Right atrium auricular region (tissue), 2 donors: ENCODE data around the gene TMEM163. TPM values are rescaled to one million over a fixed set of nuclear protein-coding genes. Genes with fewer than 3 reads are reported as not detected.

Experiments
- DNase-seq: peaks from one replicate; pipeline ENCODE4 v3.0.0-alpha.2; 2019; ENCODE audit warnings: low spot score
- H3K27ac ChIP-seq, 2 donors: fragments of 200-600 bp; sonication (generic); 1 replicate in 1 of 2; 2 replicates in 1 of 2; pipeline ENCODE4 v1.5.1; 2016 to 2019
- H3K27me3 ChIP-seq, 2 donors: fragments of 200-600 bp; sonication (generic); one replicate each; pipeline versions ENCODE4 v1.5.1 to v1.6.0; 2017 to 2019
- H3K36me3 ChIP-seq: fragments of 200-600 bp; sonication (generic); one replicate; pipeline ENCODE4 v1.5.1; 2016
- H3K4me1 ChIP-seq, 2 donors: fragments of 200-600 bp; sonication (generic); one replicate each; pipeline versions ENCODE4 v1.5.1 to v1.6.0; 2017 to 2019
- H3K4me3 ChIP-seq, 2 donors: fragments of 200-600 bp; sonication (generic); 1 replicate in 1 of 2; 2 replicates in 1 of 2; pipeline ENCODE4 v1.5.1; 2017 to 2019; ENCODE audit warnings: mild to moderate bottlenecking in 1 of 2, moderate library complexity in 1 of 2
- H3K9me3 ChIP-seq, 2 donors: fragments of 200-600 bp; sonication (generic); one replicate each; pipeline ENCODE4 v1.5.1; 2019
- CTCF ChIP-seq, 2 donors: fragments of 200-600 bp; sonication (generic); IDR thresholded peaks; one replicate each; pipeline ENCODE4 v1.5.1; 2019; ENCODE audit warnings: antibody characterized with exemption in 2 of 2
- total RNA-seq, 2 donors: library from RNA; depleted of rRNA; stranded (reverse); fragments of >200 nt; gene quantifications; one replicate each; pipeline ENCODE4 v1.1.0, GENCODE V29; 2016

Gene TMEM163
- total RNA-seq, 2 donors from 2014 or later = 3.1 to 8.9 TPM

GRCh38 chr2:134463699-134464022, 255.1 kb downstream of the TMEM163 start:
- peaks cover 0 to 5% of the 10 kb centered on the region in 2 donors for H3K4me1 ChIP-seq
- no peaks in the 10 kb centered on the region for H3K27me3 ChIP-seq
- H3K4me3 ChIP-seq = no peak overlapping the region
- H3K9me3 ChIP-seq = no peaks in the 10 kb centered on the region
- H3K27ac ChIP-seq = no peak overlapping the region
- no peak for DNase-seq
- H3K36me3 ChIP-seq = no peaks in the 10 kb centered on the region
- no peak for TF ChIP-seq CTCF (IDR thresholded peaks at IDR 0.05)

- no peak for DNase-seq
- H3K4me1 ChIP-seq = peaks cover 0 to 5% of the 10 kb centered on the region in 2 donors
- no peak overlapping the region for H3K27ac ChIP-seq
- no peak for TF ChIP-seq CTCF (IDR thresholded peaks at IDR 0.05)
- H3K9me3 ChIP-seq = no peaks in the 10 kb centered on the region
- H3K36me3 ChIP-seq = no peaks in the 10 kb centered on the region
- no peaks in the 10 kb centered on the region for H3K27me3 ChIP-seq
- H3K4me3 ChIP-seq = no peak overlapping the region
Measured at GRCh38 chr2:134462791-134463698, 255.8 kb downstream of the TMEM163 start.

GRCh38 chr2:134462275-134462674, 256.5 kb downstream of the TMEM163 start:
- no peak for TF ChIP-seq CTCF (IDR thresholded peaks at IDR 0.05)
- no peak for DNase-seq
- Histone ChIP-seq H3K4me3 (no peak overlapping the region), H3K4me1 (peaks cover 0 to 5% of the 10 kb centered on the region in 2 donors), H3K9me3 (no peaks in the 10 kb centered on the region), H3K27ac (no peak overlapping the region), H3K27me3 (no peaks in the 10 kb centered on the region), H3K36me3 (no peaks in the 10 kb centered on the region)

GRCh38 chr2:134461511-134461910, 257.3 kb downstream of the TMEM163 start:
- no peaks in the 10 kb centered on the region for H3K27me3 ChIP-seq
- no peaks in the 10 kb centered on the region for H3K9me3 ChIP-seq
- H3K36me3 ChIP-seq = no peaks in the 10 kb centered on the region
- H3K27ac ChIP-seq = no peak overlapping the region
- peaks cover 0 to 5% of the 10 kb centered on the region in 2 donors for H3K4me1 ChIP-seq
- no peak for DNase-seq
- no peak overlapping the region for H3K4me3 ChIP-seq
- no peak for TF ChIP-seq CTCF (IDR thresholded peaks at IDR 0.05)

- H3K9me3 ChIP-seq = no peaks in the 10 kb centered on the region
- peak; percentile 56 to 79 for TF ChIP-seq CTCF (IDR thresholded peaks at IDR 0.05)
- DNase-seq = no peak
Measured at GRCh38 chr2:134460583-134460998, 258.2 kb downstream of the TMEM163 start.

More at GRCh38 chr2:134460583-134460998, 258.2 kb downstream of the TMEM163 start:
- no peak overlapping the region for H3K4me3 ChIP-seq
- H3K27ac ChIP-seq = no peak overlapping the region
- H3K36me3 ChIP-seq = no peaks in the 10 kb centered on the region
- H3K27me3 ChIP-seq = no peaks in the 10 kb centered on the region
- peaks cover 0 to 5% of the 10 kb centered on the region in 2 donors for H3K4me1 ChIP-seq
